Tibial nerve (tissue), 4 donors: ENCODE results near the gene RASL10B. TPM values are rescaled to one million over a fixed set of nuclear protein-coding genes. Genes with fewer than 3 reads are reported as not detected.

ENCODE experiments used
- DNase-seq, 2 donors: peaks; one replicate each; pipeline ENCODE4 v3.0.0-alpha.2; 2019; ENCODE audit warnings: low spot score in 2 of 2
- H3K27ac ChIP-seq, 4 donors: fragments of 200-600 bp; sonication (generic) in 3 of 4; one replicate each; pipeline ENCODE4 v1.5.1; 2017 to 2019; ENCODE audit warnings: mild to moderate bottlenecking in 1 of 4
- H3K27me3 ChIP-seq, 2 donors: fragments of 200-600 bp; sonication (generic) in 1 of 2; one replicate each; pipeline versions ENCODE4 v1.5.1 to v1.6.0; 2017 to 2019
- H3K36me3 ChIP-seq, 3 donors: fragments of 200-600 bp; sonication (generic); one replicate each; pipeline ENCODE4 v1.5.1; 2018 to 2019
- H3K4me1 ChIP-seq, 4 donors: fragments of 200-600 bp; sonication (generic) in 3 of 4; one replicate each; pipeline ENCODE4 v1.5.1; 2017 to 2019
- H3K4me3 ChIP-seq, 4 donors: fragments of 200-600 bp; sonication (generic) in 3 of 4; one replicate each; pipeline ENCODE4 v1.5.1; 2017 to 2019; ENCODE audit warnings: mild to moderate bottlenecking in 1 of 4, moderate library complexity in 1 of 4
- H3K9me3 ChIP-seq, 4 donors: fragments of 200-600 bp; sonication (generic) in 3 of 4; one replicate each; pipeline ENCODE4 v1.5.1; 2017 to 2019
- EP300 ChIP-seq, 2 donors: sonication (generic); formaldehyde crosslinking; IDR thresholded peaks; one replicate each; pipeline ENCODE4 v1.6.1; 2017; ENCODE audit warnings: antibody characterized with exemption in 2 of 2, mild to moderate bottlenecking in 1 of 2
- POLR2A ChIP-seq, 2 donors: fragments of 450-650 bp; IDR thresholded peaks; one replicate each; pipeline ENCODE4 v1.6.1; 2017; ENCODE audit warnings: antibody characterized with exemption in 2 of 2, mild to moderate bottlenecking in 2 of 2, moderate library complexity in 2 of 2
- WGBS, 2 donors: methylation state at CpG; one replicate each; pipeline ENCODE4 v1.1.5; 2018; 5-methylcytosine and 5-hydroxymethylcytosine counted together
- total RNA-seq, 4 donors: library from RNA; depleted of rRNA; stranded (reverse); fragments of >200 nt; gene quantifications; one replicate each; pipeline ENCODE4 v1.1.0, GENCODE V29; 2016
- TF ChIP-seq, protein P1 (sequence below), 5 experiments: fragments of 200-600 bp in 3 of 5; fragments of 450-650 bp in 2 of 5; sonication (generic) in 3 of 5; IDR thresholded peaks; one replicate each; pipeline ENCODE4 v1.5.1; 2016 to 2019; ENCODE audit warnings: antibody characterized with exemption in 5 of 5, mild to moderate bottlenecking in 3 of 5, moderate library complexity in 2 of 5

Gene RASL10B
- total RNA-seq, 4 donors from 2014 or later = 8.4 to 25.3 (median 21.9) TPM

DNA sequence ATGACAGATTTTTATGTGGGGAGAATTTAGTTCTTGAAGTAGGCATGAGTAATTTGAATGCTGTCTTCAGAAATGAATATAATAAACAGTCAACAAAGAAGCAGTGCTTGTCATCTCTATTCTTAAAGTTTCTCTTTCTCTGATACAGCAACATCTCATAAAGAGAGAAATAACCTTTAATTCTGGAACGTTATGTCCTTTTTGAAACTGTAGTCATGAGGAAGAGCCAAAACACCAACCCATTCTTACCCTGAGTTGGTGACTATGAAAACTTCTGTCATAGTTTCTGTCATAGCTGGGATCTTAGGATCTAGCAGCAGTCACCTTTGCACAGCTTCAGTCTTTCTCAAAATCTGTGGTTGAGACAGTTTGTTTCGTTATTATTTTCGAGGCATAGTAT lies 15.3 kb upstream of the RASL10B start:
- no peak for DNase-seq
- Histone ChIP-seq H3K4me1 (peaks cover 0 to 66% (median 10%) of the 10 kb centered on the region in 4 donors), H3K36me3 (peaks cover 0 to 66% (median under 1%) of the 10 kb centered on the region in 3 donors), H3K27me3 (no peaks in the 10 kb centered on the region), H3K27ac (peak overlapping the region in 3 of 4 donors; percentile 32 to 78 (median 74)), H3K4me3 (no peak overlapping the region), H3K9me3 (no peaks in the 10 kb centered on the region)
- TF ChIP-seq POLR2A (IDR thresholded peaks at IDR 0.05) (no peak), EP300 (IDR thresholded peaks at IDR 0.05) (no peak)
- TF ChIP-seq, protein P1, sequence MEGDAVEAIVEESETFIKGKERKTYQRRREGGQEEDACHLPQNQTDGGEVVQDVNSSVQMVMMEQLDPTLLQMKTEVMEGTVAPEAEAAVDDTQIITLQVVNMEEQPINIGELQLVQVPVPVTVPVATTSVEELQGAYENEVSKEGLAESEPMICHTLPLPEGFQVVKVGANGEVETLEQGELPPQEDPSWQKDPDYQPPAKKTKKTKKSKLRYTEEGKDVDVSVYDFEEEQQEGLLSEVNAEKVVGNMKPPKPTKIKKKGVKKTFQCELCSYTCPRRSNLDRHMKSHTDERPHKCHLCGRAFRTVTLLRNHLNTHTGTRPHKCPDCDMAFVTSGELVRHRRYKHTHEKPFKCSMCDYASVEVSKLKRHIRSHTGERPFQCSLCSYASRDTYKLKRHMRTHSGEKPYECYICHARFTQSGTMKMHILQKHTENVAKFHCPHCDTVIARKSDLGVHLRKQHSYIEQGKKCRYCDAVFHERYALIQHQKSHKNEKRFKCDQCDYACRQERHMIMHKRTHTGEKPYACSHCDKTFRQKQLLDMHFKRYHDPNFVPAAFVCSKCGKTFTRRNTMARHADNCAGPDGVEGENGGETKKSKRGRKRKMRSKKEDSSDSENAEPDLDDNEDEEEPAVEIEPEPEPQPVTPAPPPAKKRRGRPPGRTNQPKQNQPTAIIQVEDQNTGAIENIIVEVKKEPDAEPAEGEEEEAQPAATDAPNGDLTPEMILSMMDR (IDR thresholded peaks at IDR 0.05) = no peak
- WGBS, 2 donors = 64 to 67% methylated on average over 3 of the region's 3 CpGs

DNA sequence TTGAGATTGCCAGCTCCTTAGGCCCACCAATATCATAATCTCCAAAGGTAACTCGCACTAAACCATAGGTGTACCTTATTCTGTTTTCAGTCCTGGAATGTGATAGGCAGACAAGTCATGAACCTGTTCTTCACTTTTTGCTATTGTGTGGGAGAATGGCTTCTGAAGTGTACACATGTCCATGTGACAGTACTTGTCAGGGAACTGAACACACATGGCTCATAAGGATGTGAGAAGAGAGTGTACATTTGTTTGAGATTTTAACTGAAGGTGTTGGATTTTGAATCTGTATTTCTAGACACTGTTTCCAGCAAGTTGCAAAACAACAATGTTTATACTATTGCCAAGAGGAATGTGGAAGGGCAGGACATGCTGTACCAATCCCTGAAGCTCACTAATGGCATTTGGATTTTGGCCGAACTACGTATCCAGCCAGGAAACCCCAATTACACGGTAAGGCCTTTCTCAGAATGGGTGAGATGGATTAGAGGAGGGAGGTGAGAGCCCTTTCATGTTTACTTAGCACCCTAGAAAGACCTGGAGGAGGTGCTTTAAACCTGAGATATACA lies 14.5 kb upstream of the RASL10B start:
- H3K27me3 ChIP-seq = no peaks in the 10 kb centered on the region
- no peak overlapping the region for H3K4me3 ChIP-seq
- H3K4me1 ChIP-seq = peaks cover 0 to 61% (median 10%) of the 10 kb centered on the region in 4 donors
- H3K9me3 ChIP-seq = no peaks in the 10 kb centered on the region
- H3K27ac ChIP-seq = peak overlapping the region; percentile 6 to 78 (median 55)
- WGBS, 2 donors = 52 to 64% methylated on average over 4 of the region's 4 CpGs
- DNase-seq = peak in 1 of 2 donors; percentile 46
- TF ChIP-seq, protein P1 (IDR thresholded peaks at IDR 0.05) = no peak
- TF ChIP-seq EP300 (IDR thresholded peaks at IDR 0.05) (peak; percentile 54 to 87), POLR2A (IDR thresholded peaks at IDR 0.05) (no peak)
- peaks cover 0 to 65% (median 0%) of the 10 kb centered on the region in 3 donors for H3K36me3 ChIP-seq

DNA sequence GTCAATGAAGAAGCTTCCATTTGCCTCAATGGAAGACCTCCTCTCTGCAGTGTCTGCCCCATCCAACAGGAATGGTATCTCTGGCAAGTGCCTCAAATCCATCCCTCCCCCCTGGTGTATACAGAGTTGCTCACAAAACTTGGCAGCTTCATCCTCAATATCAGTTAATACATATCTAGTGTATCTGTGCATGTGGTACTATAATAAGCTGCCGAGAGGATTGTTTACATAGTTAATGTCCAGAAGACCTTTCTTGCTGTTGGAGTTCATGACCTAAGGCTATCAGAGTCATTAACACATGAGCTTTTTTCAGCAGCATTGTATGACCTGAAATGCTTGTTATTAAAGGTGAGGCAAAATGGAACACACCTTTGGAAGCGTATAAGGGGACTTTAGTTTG lies 14.0 kb upstream of the RASL10B start:
- Histone ChIP-seq H3K4me1 (peaks cover 0 to 56% (median 10%) of the 10 kb centered on the region in 4 donors), H3K9me3 (no peaks in the 10 kb centered on the region), H3K27me3 (no peaks in the 10 kb centered on the region), H3K4me3 (no peak overlapping the region), H3K36me3 (peaks cover 0 to 64% (median 0%) of the 10 kb centered on the region in 3 donors), H3K27ac (peak overlapping the region in 3 of 4 donors; percentile 36 to 78 (median 74))
- WGBS, 2 donors = 52 to 65% methylated on average over 2 of the region's 2 CpGs
- TF ChIP-seq EP300 (IDR thresholded peaks at IDR 0.05) (no peak), POLR2A (IDR thresholded peaks at IDR 0.05) (no peak)
- TF ChIP-seq, protein P1 (IDR thresholded peaks at IDR 0.05) = no peak
- DNase-seq = no peak

DNA sequence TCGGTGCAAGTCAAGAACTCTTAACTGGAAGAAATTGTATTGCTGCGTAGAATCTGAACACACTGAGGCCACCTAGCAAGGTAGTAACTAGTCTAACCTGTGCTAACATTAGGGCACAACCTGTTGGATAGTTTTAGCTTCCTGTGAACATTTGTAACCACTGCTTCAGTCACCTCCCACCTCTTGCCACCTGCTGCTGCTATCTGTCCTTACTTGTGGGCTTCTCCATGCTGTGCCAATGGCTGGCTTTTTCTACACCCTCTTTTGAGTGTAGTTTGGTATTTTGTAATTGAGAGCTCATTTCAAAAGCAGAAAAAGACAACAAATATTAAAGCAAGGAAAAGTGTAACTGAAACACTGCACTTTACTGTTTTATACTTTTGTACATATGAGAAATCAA lies 7.7 kb upstream of the RASL10B start:
- Histone ChIP-seq H3K36me3 (peaks cover 0 to 52% (median 20%) of the 10 kb centered on the region in 3 donors), H3K4me1 (peaks cover 0 to 26% (median 9%) of the 10 kb centered on the region in 4 donors), H3K27me3 (no peaks in the 10 kb centered on the region), H3K27ac (no peak overlapping the region), H3K4me3 (no peak overlapping the region), H3K9me3 (no peaks in the 10 kb centered on the region)
- no peak for DNase-seq
- WGBS, 2 donors = 97 to 100% methylated on average over 2 of the region's 2 CpGs
- TF ChIP-seq, protein P1 (IDR thresholded peaks at IDR 0.05) = no peak
- TF ChIP-seq POLR2A (IDR thresholded peaks at IDR 0.05) = no peak
- TF ChIP-seq EP300 (IDR thresholded peaks at IDR 0.05) = no peak

DNA sequence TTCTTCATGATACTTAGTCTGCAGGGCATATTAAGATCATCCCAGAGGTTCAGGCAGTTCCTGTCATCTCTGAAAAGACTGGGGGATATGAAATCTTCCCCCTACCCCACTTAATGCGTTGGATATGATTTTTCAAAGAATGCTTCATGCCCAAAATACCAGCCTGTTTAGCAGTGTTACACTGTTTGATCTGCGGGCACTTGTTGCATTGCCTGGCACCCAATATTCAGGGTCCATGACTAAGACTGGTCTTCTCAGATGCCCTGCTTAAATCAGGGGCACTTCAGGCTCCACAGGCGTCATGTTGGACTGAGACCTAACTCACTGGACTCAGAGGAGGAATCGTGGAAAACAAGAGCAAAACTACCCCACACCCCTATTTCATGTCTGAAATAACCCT lies 6.4 kb upstream of the RASL10B start:
- Histone ChIP-seq H3K4me1 (peaks cover 0 to 26% (median 9%) of the 10 kb centered on the region in 4 donors), H3K4me3 (no peak overlapping the region), H3K27ac (no peak overlapping the region), H3K9me3 (no peaks in the 10 kb centered on the region), H3K27me3 (no peaks in the 10 kb centered on the region), H3K36me3 (peaks cover 0 to 43% (median 20%) of the 10 kb centered on the region in 3 donors)
- no peak for TF ChIP-seq EP300 (IDR thresholded peaks at IDR 0.05)
- no peak for TF ChIP-seq POLR2A (IDR thresholded peaks at IDR 0.05)
- TF ChIP-seq, protein P1 (IDR thresholded peaks at IDR 0.05) = no peak
- 87 to 88% methylated on average over 4 of the region's 4 CpGs for WGBS, 2 donors
- no peak for DNase-seq
